Measurements from ENCODE around the gene COL26A1.

The COL26A1 gene

GRCh38 chr7:101534873-101535272, 172.2 kb downstream of the COL26A1 start:
- DNase-seq (ENCODE audit: low spot score), result no peak

DNA sequence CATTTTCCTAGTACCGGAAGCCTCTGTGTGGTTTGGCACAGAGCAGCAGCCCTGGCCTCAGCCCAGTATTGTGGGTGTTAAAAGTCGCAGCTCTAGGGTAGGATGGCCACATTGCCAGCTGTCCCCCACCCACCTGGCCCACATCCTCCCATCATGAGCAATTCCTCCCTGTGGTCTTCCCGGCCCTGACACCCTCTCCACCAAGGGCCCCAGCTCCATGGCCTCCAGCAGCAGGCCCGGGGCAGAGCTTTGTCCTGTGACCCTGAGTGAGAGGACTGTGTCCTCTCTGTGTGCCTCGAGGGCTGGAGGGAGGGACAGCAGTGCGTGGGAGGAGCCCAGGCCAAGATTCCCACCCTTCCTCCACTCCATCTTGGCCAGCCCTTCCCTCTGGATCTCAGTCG, 172.7 kb downstream of the COL26A1 start:
- no peak for DNase-seq (ENCODE audit: low spot score)

- DNase-seq (ENCODE audit: low spot score), result no peak
These were observed 173.6 kb downstream of the COL26A1 start for GRCh38 chr7:101536232-101536631.

- DNase-seq (ENCODE audit: low spot score), result no peak
These were observed 174.0 kb downstream of the COL26A1 start for GRCh38 chr7:101536668-101537067.

DNA sequence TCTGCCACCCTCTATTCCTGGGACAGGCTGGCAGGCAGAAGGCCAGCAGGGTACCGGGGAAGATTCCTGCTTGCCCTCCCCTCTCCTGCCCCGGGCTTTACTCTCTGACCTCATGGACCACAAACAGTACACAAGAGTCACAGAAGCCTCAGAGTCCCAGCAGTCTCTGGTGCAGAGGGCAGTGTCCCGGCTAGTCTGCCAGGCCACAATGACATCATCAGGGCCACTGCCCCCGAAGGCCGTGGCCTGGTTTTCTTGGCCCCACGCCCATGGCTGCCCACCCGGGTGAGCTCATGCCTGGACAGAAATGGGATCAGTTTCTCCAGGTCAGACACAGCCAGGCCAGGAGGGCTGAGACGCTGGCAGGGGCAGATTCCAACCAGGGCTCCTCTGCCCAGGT, 174.5 kb downstream of the COL26A1 start:
- DNase-seq (ENCODE audit: low spot score), result no peak

- no peak for DNase-seq (ENCODE audit: low spot score)
These were observed 175.4 kb downstream of the COL26A1 start for GRCh38 chr7:101537935-101538595.

DNA sequence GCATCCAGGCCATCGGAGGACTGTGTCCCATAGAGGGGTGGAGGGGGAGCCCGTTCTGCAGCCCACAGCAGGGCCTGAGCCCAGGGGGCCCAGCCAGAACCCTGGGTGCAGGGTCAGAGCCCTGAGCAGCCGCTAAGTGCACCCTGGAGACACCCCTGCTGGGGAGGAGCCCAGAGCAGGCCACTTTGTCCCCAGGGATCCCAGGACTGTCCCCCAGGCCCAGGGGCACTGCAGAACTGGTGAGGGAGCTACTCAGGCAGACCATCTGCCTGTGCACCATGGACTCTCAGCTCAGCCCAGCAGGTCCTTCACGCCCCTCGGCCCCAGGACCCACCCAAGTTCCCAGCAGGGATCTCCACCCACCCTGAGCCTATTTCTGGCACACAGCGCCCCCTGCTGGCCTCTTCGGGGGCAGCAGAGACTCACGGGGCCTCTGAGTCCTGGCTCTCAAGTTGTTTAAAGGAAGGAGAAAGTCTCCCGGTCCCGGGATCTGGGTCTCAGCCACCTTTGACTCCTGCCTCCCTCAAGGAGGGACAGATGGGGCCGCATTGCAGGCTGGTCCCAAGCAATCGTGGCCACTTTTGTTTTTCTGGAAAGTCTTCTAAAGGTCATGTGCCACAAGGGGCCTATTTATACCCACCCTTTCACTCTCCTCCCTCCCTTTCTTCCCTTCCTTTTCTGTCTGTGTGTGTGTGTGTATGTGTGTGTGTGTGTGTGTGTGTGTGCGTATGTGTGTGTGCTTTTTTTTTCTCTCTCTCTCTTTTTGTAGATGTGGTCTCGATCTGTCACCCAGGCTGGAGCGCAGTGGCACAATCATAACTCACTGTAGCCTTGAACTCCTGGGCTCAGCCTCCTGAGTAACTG, 176.2 kb downstream of the COL26A1 start:
- DNase-seq (ENCODE audit: low spot score), result peak; percentile 83

GRCh38 chr7:101539784-101540183, 177.1 kb downstream of the COL26A1 start:
- DNase-seq (ENCODE audit: low spot score), result no peak

GRCh38 chr7:101542527-101543241, 180.0 kb downstream of the COL26A1 start:
- DNase-seq (ENCODE audit: low spot score), result peak; percentile 87

- DNase-seq (ENCODE audit: low spot score), result no peak
These were observed 180.6 kb downstream of the COL26A1 start for GRCh38 chr7:101543242-101543766.

DNA sequence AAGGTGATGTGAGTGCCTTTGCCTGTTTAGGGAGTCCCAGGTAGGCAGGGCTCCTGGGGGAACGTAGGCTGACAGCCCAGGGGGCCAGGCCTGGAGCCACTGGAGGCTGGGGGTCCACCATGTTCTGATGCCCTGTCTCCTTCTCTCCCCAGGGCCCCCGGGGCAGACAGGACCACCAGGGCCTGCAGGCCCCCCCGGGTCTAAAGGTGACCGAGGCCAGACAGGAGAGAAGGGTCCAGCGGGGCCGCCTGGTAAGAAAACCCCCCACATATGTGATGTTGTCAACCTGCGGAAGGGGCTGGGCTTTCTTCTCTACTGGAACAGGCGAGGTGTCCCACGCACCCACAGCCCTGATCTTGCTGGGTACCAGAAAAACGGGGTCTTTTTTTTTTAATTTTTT, 181.2 kb downstream of the COL26A1 start:
- no peak for DNase-seq (ENCODE audit: low spot score)

DNA sequence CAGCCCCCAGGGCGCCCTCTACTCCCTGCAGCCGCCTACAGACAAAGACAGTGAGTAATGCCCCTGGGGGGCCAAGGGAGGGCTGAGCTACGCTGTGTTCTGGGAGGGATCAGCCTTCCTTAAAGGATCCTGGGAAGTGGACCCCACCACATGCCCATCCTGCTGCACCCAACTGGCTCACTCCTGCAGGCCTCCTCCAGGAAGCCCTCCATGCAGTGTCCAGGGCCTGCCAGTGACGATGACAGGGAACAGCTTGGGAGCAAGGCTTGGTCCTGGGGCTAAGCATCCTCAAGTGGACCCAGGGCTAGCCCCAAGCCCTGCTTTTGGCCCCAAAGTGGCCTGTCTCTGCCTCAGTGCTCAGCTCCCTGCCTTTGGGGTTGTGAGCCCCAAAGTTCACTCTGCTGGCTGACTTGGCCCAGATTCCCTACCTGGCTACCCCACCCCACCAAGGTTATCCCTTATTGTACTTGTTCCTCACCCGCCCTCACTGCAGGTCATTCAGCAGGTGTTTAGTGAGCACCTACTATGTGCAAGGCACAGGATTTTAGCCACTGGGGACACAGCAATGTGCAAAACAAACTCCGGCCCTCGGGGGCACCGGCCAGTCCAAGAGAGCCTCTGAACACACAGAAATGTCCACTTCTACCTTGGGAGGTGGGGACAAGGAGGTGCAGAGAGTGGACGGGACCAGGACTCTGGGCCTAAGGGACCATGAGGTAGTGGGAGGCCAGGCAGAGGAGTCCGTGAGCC, 182.9 kb downstream of the COL26A1 start:
- DNase-seq (ENCODE audit: low spot score), result no peak

- no peak for DNase-seq (ENCODE audit: low spot score)
These were observed 183.7 kb downstream of the COL26A1 start for GRCh38 chr7:101546308-101546936.

DNA sequence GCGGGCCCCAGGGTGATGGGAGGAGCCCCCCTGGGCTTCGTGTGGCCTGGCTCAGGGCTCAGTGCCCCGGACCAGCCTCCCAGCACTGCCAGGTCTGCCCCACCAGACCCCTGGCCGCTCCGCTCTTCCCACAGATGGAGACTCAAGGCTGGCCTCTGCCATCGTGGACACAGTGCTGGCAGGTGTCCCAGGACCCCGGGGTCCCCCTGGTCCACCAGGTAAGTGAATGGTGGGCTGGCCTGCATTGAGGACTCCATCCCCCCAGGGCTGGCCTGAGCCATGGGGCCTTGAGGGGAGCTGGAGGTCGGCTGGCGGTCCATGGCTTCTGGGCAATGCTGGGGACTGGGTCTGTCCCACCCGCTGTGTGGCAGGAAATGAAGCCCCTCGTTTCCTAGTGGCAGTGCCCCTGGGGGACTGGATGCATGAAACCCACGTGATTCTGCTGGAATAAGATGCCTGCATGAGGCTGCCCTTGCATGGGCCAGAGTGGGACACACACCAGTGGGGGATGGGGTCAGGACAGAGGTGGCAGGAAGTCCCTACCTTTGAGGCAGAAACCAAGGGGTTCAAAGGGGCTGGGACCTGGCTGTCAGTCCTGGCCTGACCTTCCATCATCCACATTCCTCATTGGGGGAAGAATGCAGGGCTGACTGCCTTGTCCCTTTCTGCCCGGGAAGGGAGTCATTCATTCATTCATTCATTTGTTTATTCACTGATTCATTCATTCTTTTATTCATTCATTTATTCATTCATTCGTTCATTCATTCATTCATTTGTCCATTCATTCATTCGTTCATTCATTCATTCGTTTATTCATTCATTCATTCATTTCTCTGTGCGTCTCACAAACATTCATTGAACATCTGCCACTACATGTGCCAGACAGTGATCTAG, 184.6 kb downstream of the COL26A1 start:
- no peak for DNase-seq (ENCODE audit: low spot score)

- DNase-seq (ENCODE audit: low spot score), result no peak
These were observed 185.4 kb downstream of the COL26A1 start for GRCh38 chr7:101547916-101548661.

DNA sequence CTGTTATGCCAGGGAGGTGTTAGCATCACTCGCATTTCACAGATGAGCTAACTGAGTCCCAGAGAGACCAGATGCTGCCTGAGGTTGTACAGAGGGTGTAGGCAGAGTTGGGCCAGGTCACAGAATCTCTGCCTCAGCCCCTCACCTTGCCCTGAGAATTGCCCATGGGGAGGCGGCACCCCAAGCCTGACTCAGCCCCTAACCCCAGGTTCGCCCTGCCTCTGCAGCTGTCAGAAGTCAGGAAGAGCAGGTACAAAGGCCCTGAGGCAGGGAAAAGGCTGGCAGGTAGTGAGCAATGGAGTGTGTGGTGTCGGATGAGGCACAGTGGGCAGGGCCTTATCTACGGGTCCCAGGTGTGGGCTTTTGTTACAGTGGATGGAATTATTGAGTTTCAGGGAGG, 187.1 kb downstream of the COL26A1 start:
- DNase-seq (ENCODE audit: low spot score), result no peak

GRCh38 chr7:101550641-101551541, 188.2 kb downstream of the COL26A1 start:
- peak; percentile 93 for DNase-seq (ENCODE audit: low spot score)

DNA sequence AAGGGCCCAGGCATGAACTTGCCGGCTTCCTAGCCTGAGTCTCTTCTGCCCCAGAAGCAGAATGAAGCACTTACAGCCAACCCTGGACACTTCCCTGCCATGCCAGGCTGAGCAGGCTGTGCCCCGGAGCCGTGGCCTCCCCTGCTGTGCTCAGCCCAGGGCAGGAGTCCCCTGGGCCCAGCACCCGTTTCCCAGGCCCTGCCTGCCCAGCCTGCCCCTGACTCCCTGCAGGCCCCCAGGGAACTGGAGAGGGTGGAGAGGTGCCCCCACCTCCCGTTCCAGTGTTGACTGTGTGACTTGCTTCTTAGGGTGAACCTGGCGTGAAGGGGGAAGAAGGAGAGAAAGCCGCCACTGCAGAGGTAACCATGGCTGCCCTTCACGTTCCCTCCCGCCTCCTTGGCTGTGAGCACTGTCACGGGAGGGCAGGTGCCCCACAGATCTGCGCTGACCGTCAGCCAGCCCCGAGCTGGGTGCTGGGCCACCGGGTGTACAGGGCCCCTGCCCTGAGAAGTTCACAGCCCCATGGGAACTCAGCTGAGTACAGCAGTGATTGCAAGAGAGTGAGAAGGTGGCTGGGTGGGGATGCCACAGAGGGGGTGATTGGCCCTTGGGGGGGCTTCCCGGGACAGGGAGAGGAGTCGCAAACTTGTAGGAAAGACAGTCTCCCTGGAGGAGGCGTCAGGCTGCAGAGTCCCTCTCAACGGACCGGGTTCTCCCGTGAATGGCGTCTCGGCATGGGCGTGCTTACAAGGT, 190.5 kb downstream of the COL26A1 start:
- peak; percentile 40 for DNase-seq (ENCODE audit: low spot score)
